ENCODE results near the gene RHNO1.
"Not testable (repeated sequence)": the region's sequence is repeated elsewhere in the genome, so short reads cannot be mapped to it uniquely, and the experiment has no call there.

The RHNO1 gene

DNA sequence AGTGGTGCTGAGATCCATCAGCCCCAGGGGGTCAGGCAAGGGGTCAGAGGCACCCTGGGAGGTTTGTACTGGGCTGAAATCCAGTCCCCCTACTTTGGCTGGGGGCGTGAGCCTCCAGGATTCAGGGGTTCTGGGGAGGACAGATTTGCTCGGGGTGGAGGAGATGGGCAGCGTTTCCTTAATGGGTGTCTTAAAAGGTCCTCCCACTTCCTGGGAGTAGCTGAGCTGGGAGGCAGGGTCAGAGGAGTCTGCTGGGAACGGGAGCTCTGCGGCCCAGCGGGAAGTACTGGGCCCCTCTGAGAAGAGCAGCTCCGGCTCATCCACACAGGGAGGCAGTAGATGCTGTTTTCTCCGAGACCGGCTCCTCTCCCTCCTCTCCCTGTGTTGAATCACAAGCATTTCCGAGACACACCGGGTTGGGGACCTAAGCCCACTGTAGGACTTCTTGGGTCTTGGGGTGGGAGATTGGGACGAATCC, 18.0 kb upstream of the RHNO1 start:
- no peak for DNase-seq (ENCODE audit: low read depth)
- no peak overlapping the region for H3K4me3 ChIP-seq (ENCODE audit: low read depth, low read length)
- TF ChIP-seq, protein P1, sequence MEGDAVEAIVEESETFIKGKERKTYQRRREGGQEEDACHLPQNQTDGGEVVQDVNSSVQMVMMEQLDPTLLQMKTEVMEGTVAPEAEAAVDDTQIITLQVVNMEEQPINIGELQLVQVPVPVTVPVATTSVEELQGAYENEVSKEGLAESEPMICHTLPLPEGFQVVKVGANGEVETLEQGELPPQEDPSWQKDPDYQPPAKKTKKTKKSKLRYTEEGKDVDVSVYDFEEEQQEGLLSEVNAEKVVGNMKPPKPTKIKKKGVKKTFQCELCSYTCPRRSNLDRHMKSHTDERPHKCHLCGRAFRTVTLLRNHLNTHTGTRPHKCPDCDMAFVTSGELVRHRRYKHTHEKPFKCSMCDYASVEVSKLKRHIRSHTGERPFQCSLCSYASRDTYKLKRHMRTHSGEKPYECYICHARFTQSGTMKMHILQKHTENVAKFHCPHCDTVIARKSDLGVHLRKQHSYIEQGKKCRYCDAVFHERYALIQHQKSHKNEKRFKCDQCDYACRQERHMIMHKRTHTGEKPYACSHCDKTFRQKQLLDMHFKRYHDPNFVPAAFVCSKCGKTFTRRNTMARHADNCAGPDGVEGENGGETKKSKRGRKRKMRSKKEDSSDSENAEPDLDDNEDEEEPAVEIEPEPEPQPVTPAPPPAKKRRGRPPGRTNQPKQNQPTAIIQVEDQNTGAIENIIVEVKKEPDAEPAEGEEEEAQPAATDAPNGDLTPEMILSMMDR (IDR thresholded peaks at IDR 0.05; ENCODE audit: insufficient read depth, low read depth, low read length, missing control alignments) = no peak

DNA sequence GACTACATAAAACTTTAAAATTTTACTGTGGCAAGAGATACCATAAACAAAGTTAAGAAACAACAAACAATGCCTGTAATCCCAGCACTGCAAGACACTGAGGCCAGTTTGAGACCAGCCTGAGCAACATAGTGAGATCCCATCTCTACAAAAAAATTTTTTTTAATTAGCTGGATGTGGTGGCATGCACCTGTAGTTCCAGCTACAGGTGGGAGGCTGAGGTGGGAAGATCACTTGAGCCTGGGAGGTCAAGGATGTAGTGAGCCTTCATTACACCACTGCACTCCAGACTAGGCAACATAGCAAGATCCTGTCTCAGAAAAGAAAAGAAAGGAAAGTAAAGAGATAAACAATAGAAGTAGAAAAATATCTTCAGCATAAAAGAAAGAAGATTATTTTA, 16.9 kb upstream of the RHNO1 start:
- no peak for DNase-seq (ENCODE audit: low read depth)
- TF ChIP-seq, protein P1 (IDR thresholded peaks at IDR 0.05; ENCODE audit: insufficient read depth, low read depth, low read length, missing control alignments) = no peak

GRCh38 chr12:2862876-2863275, 14.1 kb upstream of the RHNO1 start:
- DNase-seq (ENCODE audit: low read depth) = no peak
- H3K4me3 ChIP-seq (ENCODE audit: low read depth, low read length) = no peak overlapping the region
- TF ChIP-seq, protein P1 (IDR thresholded peaks at IDR 0.05; ENCODE audit: insufficient read depth, low read depth, low read length, missing control alignments) = no peak

More for the DNA sequence above, 16.9 kb upstream of the RHNO1 start:
- H3K4me3 ChIP-seq (ENCODE audit: low read depth, low read length) = no peak overlapping the region

GRCh38 chr12:2863402-2863801, 13.6 kb upstream of the RHNO1 start:
- not testable (repeated sequence) for DNase-seq (ENCODE audit: low read depth)

DNA sequence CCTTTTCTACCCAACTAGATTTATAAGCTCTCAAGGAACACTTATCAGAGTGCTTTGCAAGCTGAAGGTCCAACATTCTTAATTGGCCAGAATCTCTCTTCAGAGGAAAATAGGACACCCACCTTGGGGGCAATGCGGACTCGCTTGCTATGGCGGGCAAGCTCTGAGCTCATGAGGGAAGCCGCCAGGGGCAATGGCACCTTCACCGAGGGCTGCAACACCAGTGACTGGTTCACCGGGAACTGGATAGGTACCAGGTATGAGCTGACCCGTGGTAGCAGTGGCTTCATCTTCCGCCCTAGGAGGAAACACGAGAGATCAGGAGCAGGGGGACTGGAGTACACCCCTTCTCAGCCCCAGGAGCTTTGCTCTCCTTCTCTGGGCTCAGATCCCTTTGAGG, 12.8 kb upstream of the RHNO1 start:
- TF ChIP-seq, protein P1 (IDR thresholded peaks at IDR 0.05; ENCODE audit: insufficient read depth, low read depth, low read length, missing control alignments) = no peak
- no peak for DNase-seq (ENCODE audit: low read depth)
- no peak overlapping the region for H3K4me3 ChIP-seq (ENCODE audit: low read depth, low read length)

More at GRCh38 chr12:2863402-2863801, 13.6 kb upstream of the RHNO1 start:
- not testable (repeated sequence) for H3K4me3 ChIP-seq (ENCODE audit: low read depth, low read length)

DNA sequence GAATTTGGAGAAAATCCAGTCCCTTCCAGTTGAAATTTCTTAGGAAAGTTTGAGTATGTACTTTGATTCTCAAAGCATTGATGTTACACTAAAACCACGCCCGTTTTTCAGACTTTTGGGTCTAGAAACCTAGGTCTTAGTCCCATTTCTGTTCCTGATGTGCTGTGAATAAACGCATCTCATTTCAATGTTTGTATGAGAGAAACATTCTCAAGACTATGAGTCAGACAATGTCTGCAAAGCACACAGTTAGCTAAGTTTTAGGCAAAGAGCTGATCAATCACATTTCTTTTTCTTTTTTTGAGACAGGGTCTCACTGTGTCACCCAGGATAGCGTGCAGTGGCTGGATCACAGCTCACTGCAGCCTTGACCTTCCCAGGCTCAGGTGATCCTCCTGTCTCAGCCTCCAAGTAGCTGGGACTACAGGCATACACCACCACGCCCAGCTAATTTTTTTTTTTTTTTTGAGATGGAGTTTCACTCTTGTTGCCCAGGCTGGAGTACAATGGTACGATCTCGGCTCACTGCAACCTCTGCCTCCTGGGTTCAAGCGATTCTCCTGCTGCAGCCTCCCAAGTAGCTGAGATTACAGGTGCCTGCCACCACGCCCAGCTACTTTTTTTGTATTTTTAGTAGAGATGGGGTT, 7.9 kb upstream of the RHNO1 start:
- H3K4me3 ChIP-seq (ENCODE audit: low read depth, low read length); DNase-seq (ENCODE audit: low read depth): not testable (repeated sequence)

DNA sequence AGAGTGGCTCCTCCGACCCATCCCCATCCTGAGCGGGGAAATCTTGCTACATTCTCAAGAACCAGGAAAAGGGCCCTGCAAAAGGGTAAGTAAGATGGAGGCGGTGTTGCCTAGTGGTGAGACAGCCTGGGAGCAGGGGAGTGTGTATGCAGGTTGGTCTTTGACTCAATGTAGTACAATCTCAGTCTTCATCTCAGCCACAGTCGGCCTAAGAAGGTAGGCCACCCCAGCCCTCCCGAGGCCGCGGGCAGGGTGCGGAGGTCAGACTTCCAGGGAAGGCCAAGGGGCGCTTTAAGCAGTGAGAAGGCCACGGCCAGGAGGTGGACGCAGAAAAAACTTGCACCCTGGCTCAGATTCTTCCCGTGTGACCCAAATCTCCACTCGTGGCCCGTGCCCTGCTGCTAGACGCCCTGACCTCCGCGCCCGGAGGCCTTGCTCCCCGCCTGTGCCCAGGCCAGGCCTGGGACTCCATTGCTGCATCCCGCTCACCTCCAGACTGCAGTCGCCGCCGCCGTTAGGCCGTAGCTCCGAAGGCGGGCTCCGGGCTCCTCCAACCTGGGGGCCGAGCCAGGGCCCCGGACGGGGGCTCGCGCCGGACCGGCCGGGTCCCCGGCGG, 484 bp upstream of the RHNO1 start:
- TF ChIP-seq, protein P1 (IDR thresholded peaks at IDR 0.05; ENCODE audit: insufficient read depth, low read depth, low read length, missing control alignments) = no peak
- DNase-seq (ENCODE audit: low read depth) = peak; percentile 57
- peak overlapping the region; percentile 75 for H3K4me3 ChIP-seq (ENCODE audit: low read depth, low read length)

Measured in GM12865 (cell line).